Ishikawa (cell line): ENCODE measurements around the gene RELCH.

Experiments
- CEBPB ChIP-seq: IDR thresholded peaks from 2 replicates; pipeline ENCODE4 v1.6.1; 2012
- CREB1 ChIP-seq: IDR thresholded peaks from 2 replicates; pipeline ENCODE4 v1.6.1; 2012; ENCODE audit warnings: low read depth
- EGR1 ChIP-seq: IDR thresholded peaks from 2 replicates; pipeline ENCODE4 v1.6.1; 2012
- EP300 ChIP-seq: IDR thresholded peaks from 2 replicates; pipeline ENCODE4 v1.6.1; 2012; ENCODE audit warnings: borderline replicate concordance
- FOXM1 ChIP-seq: IDR thresholded peaks from 2 replicates; pipeline ENCODE4 v1.6.1; 2012; ENCODE audit warnings: low read depth, borderline replicate concordance
- MAX ChIP-seq: IDR thresholded peaks from 2 replicates; pipeline ENCODE4 v1.6.1; 2012
- NFIC ChIP-seq: IDR thresholded peaks from 2 replicates; pipeline ENCODE4 v1.6.1; 2012
- RAD21 ChIP-seq: IDR thresholded peaks from 2 replicates; pipeline ENCODE4 v1.6.1; 2012; ENCODE audit warnings: low read depth
- REST ChIP-seq: IDR thresholded peaks from 2 replicates; pipeline ENCODE4 v1.6.1; 2012; ENCODE audit warnings: low read depth, mild to moderate bottlenecking
- TAF1 ChIP-seq: IDR thresholded peaks from 2 replicates; pipeline ENCODE4 v1.6.1; 2012; ENCODE audit warnings: low read depth, mild to moderate bottlenecking
- TCF12 ChIP-seq: IDR thresholded peaks from 2 replicates; pipeline ENCODE4 v1.6.1; 2012; ENCODE audit warnings: low read depth
- TEAD4 ChIP-seq: IDR thresholded peaks from 2 replicates; pipeline ENCODE4 v1.6.1; 2012
- YY1 ChIP-seq: IDR thresholded peaks from 2 replicates; pipeline ENCODE4 v1.6.1; 2012; ENCODE audit warnings: low read depth
- ZBTB7A ChIP-seq: IDR thresholded peaks from 2 replicates; pipeline ENCODE4 v1.6.1; 2012; ENCODE audit warnings: low read depth
- TF ChIP-seq, protein P1 (sequence below): IDR thresholded peaks from 2 replicates; pipeline ENCODE4 v1.6.1; 2012

RELCH gene

GRCh38 chr18:62347089-62347506, 160.0 kb downstream of the RELCH start:
- TF ChIP-seq TCF12 (no peak), YY1 (no peak), NFIC (no peak), FOXM1 (no peak), MAX (no peak), CREB1 (no peak)

DNA sequence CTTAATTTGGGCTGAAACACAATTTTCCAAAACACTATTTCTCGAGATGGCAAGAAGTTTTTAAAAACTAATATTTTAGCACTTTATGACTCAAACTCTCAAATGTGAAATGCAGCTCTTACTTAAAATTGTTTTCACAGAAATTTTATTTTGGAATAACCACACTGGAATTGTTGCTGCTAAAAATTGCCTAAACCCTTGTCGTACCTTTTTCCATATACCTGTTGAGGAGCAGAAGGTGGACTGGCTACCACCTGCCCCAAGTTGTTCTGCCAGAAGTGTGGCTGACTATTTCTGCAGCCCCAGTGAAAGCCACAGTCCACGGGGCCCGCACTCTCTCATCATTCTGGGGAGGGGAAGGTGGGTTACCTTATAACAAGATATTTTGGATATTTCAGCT, 161.4 kb downstream of the RELCH start:
- no peak for TF ChIP-seq ZBTB7A
- TF ChIP-seq CEBPB: no peak
- TF ChIP-seq CREB1: no peak
- TF ChIP-seq EP300: no peak
- TF ChIP-seq RAD21: no peak
- TF ChIP-seq, protein P1, sequence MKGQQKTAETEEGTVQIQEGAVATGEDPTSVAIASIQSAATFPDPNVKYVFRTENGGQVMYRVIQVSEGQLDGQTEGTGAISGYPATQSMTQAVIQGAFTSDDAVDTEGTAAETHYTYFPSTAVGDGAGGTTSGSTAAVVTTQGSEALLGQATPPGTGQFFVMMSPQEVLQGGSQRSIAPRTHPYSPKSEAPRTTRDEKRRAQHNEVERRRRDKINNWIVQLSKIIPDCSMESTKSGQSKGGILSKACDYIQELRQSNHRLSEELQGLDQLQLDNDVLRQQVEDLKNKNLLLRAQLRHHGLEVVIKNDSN: no peak
- TF ChIP-seq NFIC: no peak
- TF ChIP-seq REST: no peak

- TF ChIP-seq EP300 (no peak), TEAD4 (no peak), NFIC (no peak), RAD21 (no peak), FOXM1 (no peak), MAX (no peak), REST (no peak), TAF1 (no peak), CREB1 (no peak), ZBTB7A (no peak), TCF12 (no peak), CEBPB (no peak), YY1 (no peak), EGR1 (no peak)
- TF ChIP-seq, protein P1: no peak
These were observed 166.1 kb downstream of the RELCH start for GRCh38 chr18:62353170-62353569.

- TF ChIP-seq EP300 (no peak), RAD21 (no peak), NFIC (no peak)
These were observed 167.1 kb downstream of the RELCH start for GRCh38 chr18:62354151-62354550.

DNA sequence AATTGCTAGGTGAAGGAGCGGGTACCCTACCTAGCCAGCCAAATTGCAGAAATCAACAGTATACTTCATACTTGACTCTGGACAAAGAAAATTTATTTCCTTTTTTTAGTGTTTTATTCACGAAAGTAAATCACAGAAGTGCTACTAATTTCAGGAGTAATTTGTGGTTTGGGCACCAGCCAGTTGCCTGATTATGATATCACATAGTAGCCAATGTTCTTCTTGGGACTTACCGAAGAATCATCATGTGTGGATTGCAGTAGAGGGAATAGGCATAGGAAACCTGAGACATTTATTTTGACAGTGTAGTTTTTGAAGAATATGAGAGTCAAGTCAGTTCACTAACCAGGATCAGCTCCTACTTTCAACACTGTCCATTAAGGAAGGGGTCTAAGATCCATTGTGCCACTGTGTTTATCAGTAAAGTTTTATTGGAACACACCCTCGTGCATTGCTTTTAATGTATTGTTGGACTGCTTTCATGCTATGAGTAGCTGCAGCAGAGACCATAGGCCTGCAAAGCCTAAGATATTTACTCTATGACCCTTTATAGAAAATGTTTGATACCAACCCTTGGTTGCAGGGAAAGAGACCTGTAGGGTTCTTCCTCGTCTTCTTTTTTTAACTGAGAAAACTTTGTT, 170.1 kb downstream of the RELCH start:
- no peak for TF ChIP-seq ZBTB7A
- no peak for TF ChIP-seq CREB1
- no peak for TF ChIP-seq EGR1
- no peak for TF ChIP-seq NFIC
- TF ChIP-seq, protein P1: no peak
- TF ChIP-seq EP300: no peak
- no peak for TF ChIP-seq YY1
- no peak for TF ChIP-seq REST
- no peak for TF ChIP-seq RAD21
- TF ChIP-seq FOXM1: no peak
- TF ChIP-seq TEAD4: no peak
- no peak for TF ChIP-seq TAF1
